OCI-M2 (cell line): ENCODE measurements around the gene IRAK2.

Source experiments
- DNase-seq: peaks from one replicate; lab custom pipeline; 2025; ENCODE audit not compliant: unreplicated experiment; lab: John Stamatoyannopoulos, UW

The IRAK2 gene

GRCh38 chr3:10279384-10280176, 114.9 kb downstream of the IRAK2 start:
- DNase-seq = no peak

- no peak for DNase-seq
Observed at GRCh38 chr3:10280177-10280529, 115.4 kb downstream of the IRAK2 start.

- DNase-seq = no peak
Observed at GRCh38 chr3:10280571-10280970, 115.9 kb downstream of the IRAK2 start.

- DNase-seq = no peak
Observed at GRCh38 chr3:10281951-10282350, 117.2 kb downstream of the IRAK2 start.

GRCh38 chr3:10283638-10284037, 118.9 kb downstream of the IRAK2 start:
- DNase-seq = no peak

- DNase-seq = no peak
Observed at GRCh38 chr3:10284496-10284895, 119.8 kb downstream of the IRAK2 start.

- DNase-seq = no peak
Observed at GRCh38 chr3:10285272-10286132, 120.8 kb downstream of the IRAK2 start.

GRCh38 chr3:10286133-10286524, 121.4 kb downstream of the IRAK2 start:
- DNase-seq = no peak

- no peak for DNase-seq
Observed at GRCh38 chr3:10286596-10287295, 122.0 kb downstream of the IRAK2 start.

GRCh38 chr3:10287936-10288574, 123.3 kb downstream of the IRAK2 start:
- DNase-seq = no peak

- DNase-seq = no peak
Observed at GRCh38 chr3:10288575-10288960, 123.8 kb downstream of the IRAK2 start.

- DNase-seq = no peak
Observed at GRCh38 chr3:10289077-10289476, 124.4 kb downstream of the IRAK2 start.

GRCh38 chr3:10289787-10290355, 125.2 kb downstream of the IRAK2 start:
- DNase-seq = no peak

- no peak for DNase-seq
Observed at GRCh38 chr3:10290481-10291176, 125.9 kb downstream of the IRAK2 start.

GRCh38 chr3:10291641-10292040, 126.9 kb downstream of the IRAK2 start:
- DNase-seq = no peak

GRCh38 chr3:10292505-10293419, 128.0 kb downstream of the IRAK2 start, which contains the start of gene GHRL:
Gene GHRL (minus strand): TSS chr3:10292947. CDS start chr3:10290180, 2,767 bp downstream.
- no peak for DNase-seq
